Bone marrow (tissue), 2 donors: ENCODE data around the gene UBE2L5.
"Not testable (repeated sequence)": the region's sequence is repeated elsewhere in the genome, so short reads cannot be mapped to it uniquely, and the experiment has no call there.

Experiments
- DNase-seq, 2 donors: peaks; one replicate each; lab custom pipeline; 2025; lab: John Stamatoyannopoulos, UW

Gene UBE2L5

DNA sequence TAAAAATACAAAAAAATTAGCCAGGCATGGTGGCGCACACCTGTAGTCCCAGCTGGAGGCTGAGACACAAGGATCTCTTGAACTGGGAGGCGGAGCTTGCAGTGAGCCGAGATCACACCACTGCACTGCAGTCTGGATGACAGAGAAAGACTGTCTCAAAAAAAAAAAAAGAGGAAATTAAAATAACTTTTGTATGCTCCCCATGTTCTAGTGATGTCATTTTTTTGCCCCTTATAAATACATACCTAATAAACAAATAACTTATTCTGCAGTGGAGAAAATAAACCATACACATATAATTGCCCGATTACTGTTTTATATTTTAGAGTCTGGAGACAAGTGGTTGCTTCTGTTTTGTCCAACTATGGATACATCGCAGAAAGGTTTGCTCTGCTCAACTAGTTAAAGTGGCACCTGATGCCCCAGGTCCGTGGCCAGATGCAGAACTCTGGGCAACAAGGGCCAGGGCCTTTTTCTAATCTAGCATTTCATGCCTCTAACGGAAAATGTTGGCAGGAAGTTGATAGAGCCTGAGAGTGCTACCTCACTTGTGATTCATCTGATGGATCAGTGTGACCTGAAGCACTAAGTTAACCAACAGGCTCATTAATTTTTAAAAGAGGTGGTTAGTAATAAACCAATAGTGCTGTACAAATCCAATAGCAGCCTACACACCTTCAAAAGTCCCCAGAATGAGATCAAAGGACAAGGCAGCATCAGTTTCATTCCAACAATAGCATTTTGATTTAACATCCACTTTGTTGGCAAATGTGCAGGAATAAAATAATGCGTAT, 18.8 kb downstream of the UBE2L5 start:
- DNase-seq, result no peak

DNA sequence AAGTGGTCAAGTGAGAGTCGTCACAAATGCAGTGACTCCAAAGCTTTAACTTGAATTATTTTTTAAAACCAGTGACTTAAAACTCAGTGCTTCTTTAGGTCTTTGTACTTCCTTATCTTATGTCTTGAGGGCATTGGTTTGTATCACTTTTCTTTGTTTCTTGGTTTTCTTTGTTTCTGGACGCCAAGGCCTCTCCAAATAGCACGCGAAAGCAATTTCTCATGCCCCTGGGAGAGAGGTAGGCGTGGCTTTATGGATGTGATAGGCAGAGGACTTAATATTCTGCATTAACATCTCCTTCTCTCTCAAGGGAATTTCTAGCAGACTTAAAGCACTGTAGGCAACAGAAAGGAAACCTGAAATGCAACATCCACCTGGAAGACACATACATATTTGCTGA, 20.6 kb downstream of the UBE2L5 start:
- no peak for DNase-seq

DNA sequence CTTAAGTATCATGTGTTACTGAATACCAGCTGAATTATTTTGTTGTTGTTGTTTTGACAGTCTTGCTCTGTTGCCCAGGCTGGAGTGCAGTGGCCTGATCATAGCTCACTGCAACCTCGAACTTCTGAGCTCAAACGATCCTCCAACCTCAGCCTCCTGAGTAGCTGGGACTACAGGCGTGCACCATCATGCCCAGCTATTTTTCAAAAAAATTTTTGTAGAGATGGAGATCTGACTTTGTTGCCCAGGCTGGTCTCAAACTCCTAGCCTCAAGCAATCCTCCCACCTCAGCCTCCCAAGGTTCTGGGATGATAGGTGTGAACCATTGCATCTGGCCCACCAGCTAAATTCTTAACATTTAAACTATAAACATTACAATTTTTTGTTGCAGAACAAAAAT, 21.2 kb downstream of the UBE2L5 start:
- DNase-seq, result not testable (repeated sequence)

DNA sequence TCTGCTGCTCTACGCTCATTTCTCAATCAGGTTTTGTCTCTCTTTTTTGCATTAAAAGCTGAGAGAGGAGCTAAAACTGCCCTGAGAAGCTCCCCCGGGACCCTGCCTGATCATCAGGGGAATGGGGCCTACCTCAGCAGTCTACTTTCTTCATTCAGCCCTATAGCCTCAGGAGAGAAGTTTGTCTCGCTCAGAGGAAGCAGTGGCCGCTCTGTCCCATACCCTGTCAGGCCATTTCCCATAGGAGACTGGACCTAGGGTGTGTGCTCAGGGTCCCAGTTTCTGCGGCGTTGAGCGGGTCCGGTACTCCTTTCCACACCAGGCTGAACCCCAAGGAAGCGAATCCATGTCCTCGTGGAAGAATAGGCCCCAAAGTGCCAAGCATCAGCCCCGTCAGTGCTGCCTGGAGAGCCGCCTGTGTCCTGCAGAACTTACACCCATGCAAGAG, 21.7 kb downstream of the UBE2L5 start:
- no peak for DNase-seq

DNA sequence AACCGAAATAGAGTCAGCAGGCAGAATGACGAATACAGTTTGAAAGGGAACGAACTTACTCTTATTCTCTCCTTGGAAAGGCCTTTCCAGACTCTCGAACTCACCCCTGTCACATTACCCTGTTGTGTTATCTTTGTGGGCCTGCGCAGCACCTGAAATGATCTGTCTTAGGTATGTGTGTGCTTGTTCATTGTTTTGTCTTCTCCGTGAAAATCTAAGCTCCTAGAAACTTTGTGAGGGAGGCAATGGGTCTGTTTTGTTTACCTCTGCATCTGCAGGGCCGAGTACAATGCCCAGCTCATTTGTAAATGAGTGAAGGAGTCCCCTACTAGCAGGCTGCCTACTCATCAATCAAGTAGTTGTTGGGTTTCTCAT, 23.8 kb downstream of the UBE2L5 start:
- DNase-seq, result no peak

DNA sequence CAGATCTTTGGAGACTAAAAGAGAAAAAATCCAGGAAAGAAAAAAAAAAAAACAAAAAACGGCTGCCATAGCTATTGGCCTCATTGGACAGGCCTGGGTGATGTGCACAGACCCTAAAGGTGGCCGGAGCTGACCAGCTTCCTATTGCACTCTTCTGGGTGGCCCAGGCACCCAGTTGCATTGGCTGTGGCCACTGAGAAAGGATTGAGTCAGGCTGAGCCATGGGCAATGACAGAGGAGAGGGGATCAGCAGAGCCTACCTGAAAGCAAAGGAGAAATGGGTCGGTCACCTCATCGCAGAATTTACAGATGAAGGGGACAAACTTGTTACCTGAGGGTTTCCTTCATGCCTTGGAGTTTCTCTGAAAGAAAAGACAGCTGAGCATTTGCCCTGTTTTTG, 26.1 kb downstream of the UBE2L5 start:
- no peak for DNase-seq

DNA sequence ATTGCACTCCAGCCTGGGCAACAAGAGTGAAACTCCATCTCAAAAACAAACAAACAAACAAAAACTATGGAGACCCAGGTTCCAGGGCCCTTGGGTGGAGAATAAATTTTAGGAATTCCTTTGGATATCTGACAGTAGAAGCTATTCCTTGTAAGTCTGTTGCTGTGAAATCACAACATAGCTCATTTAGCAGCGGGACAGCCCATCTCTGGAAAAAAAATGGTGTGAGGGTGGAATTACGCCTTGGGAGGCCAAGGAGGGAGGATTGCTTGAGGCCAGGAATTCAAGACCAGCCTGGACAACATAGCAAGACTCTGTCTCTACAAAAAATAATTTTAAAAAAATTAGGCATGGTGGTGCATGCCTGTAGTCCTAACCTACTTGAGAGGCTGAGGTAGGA, 27.8 kb downstream of the UBE2L5 start:
- no peak for DNase-seq

DNA sequence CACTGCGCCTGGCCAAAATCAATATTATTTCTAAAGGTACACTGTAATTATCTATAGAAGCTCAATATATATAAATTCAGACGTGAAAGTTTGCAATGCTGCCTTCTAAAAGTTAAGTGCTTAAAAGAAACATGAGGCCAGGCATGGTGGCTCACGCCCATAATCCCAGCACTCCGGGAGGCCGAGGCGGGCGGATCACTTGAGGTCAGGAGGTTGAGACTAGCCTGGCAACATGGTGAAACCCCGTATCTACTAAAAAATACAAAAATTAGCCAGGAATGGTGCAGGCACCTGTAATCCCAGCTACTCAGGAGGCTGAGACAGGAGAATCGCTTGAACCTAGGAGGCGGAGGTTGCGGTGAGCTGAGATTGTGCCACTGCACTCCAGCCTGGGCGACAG, 29.2 kb downstream of the UBE2L5 start:
- DNase-seq, result not testable (repeated sequence)

DNA sequence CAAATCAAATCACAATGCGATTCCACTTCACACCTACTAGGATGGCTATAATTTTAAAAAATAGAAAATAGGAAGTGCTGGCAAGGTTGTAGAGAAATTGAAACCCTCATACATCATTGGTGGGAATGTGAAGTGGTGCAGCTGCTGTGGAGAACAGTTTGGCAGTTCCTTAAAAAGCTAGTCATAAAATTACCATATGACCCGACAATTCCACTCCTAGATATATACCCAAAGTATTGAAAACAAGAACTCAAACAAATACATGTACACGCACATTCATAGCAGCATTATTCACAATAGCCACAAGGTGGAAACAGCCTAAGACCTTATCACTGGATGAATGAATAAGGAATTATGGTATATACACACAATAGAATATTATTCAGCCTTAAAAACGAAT, 31.4 kb downstream of the UBE2L5 start:
- DNase-seq, result peak in 1 of 2 donors; percentile 53

DNA sequence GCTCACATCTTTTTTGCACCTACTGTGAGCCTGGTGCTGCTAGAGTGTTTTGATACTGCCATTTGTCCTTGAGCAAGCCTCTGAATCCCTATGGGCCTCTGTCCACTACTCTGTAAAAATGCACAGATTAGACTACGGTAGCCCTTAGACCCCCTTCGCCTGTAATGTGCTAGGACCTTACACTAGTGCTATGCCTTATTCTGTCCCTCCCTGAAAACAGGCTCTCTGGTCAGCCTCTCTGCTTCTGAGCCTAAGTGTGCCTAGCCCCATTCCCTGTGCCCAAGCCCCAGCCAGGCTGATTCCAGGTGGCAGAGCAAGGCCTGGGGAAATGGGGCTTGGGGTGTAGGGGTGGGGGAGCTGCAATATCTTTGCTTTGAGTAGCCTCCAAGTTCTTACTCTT, 32.7 kb downstream of the UBE2L5 start:
- DNase-seq, result no peak

DNA sequence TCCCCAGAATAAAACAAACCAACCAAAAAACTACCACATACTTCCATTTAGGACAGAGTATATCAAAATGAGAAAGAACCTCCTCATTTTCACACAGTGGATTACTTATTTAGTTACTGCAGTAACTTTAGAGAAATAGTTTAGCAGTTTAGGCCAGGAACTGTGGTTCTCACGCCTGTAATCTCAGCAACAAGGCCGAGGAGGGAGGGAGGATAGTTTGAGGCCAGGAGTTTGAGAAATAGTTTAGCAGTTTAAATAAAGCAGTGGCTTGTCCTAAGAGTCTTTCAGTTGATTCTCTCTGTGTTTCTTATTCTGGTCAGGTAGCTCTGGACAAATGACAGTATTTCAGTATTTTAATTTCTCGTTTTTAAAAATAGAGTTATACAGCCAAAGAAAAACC, 34.0 kb downstream of the UBE2L5 start:
- no peak for DNase-seq

DNA sequence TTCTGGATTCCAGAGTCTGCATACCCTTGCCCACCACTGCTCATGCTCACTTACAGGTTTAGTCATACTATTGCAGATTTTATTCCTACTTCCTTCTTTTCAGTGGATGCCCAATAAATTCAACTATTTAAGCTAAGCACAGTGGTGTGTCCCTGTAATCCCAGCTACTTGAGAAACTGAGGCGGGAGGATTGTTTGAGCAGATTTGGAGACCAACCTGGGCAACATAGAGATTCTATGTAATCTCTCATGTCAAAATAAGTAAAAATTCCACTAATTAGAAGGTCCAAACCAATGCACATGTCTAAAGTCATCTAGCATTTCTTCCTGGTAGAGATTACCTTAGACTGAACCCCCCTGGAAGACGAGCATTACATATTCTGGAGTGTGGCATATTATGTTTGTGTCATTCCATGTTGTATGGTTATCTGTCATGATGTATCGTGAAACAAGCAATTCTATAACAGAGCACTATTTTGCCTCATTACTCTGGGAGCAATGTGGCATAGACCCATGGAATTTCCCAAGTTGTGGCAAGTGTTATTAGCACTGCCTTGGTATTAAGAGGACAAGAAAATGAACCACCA, 35.1 kb downstream of the UBE2L5 start:
- no peak for DNase-seq

DNA sequence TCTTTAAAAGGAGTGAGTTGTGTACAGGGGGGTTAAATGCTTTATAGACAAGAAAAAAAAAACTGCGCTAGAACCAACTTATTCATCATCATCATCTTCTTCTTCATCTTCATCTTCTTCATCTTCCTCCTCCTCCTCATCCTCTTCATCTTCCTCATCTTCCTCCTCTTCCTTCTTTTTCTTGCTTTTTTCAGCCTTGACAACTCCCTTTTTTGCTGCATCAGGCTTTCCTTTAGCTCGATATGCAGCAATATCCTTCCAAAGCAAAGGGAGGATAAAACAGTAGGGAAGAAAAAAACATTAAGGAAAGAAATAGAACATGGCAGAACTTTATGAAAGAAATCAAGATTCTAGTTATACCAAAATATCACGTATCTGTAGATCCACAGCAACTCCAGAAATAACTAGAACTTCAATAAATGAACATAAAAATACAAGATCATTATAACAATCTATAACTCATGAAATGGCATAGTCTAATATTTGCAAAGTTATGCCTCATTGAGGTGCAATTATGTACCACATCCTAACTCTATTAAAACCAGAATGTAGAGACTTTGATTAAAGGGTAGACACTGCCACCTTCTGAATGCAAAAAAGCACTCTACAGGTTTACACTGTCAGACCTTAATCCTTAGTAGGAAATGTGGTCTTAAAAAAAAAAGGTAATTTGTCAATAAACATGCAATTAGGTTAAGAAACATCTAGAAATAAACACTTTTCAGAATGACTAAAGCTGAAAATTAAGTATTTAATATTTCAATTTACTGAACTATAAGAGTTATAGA, 39.2 kb downstream of the UBE2L5 start:
- peak in 1 of 2 donors; percentile 22 for DNase-seq

DNA sequence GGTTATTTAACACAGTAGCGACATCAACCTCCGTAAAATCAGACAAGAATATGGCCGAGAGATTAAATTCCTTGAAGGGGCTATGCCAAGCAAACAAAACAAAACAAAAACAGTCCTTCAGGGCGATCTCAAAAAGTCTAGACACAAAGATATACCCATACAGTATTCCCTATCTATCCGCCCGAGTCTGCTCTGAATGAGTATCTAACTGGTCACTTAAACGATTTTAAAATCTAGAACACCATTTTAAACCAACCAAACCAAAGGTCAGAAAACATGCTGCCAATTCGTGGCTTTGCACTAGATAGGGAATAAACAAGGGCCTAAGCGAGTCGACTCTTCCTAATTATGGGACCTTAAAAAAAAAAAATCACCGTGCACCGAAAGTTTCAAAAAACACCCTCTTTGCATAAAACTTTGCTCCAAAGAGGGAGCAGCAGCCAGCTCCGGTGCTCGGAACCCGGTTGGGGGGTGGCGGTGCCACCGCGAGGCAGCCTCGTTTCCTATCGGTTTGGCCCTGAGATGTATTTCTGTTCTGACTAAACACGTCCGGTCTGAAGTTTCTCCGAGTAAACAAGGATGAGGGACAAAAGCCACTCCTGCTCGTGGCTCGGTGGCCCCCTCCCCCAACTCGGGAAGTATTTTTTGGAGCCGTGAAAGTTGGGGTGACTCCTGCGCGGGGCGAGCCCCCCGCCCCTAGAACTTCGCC, 41.6 kb downstream of the UBE2L5 start:
- peak in 1 of 2 donors; percentile 73 for DNase-seq

DNA sequence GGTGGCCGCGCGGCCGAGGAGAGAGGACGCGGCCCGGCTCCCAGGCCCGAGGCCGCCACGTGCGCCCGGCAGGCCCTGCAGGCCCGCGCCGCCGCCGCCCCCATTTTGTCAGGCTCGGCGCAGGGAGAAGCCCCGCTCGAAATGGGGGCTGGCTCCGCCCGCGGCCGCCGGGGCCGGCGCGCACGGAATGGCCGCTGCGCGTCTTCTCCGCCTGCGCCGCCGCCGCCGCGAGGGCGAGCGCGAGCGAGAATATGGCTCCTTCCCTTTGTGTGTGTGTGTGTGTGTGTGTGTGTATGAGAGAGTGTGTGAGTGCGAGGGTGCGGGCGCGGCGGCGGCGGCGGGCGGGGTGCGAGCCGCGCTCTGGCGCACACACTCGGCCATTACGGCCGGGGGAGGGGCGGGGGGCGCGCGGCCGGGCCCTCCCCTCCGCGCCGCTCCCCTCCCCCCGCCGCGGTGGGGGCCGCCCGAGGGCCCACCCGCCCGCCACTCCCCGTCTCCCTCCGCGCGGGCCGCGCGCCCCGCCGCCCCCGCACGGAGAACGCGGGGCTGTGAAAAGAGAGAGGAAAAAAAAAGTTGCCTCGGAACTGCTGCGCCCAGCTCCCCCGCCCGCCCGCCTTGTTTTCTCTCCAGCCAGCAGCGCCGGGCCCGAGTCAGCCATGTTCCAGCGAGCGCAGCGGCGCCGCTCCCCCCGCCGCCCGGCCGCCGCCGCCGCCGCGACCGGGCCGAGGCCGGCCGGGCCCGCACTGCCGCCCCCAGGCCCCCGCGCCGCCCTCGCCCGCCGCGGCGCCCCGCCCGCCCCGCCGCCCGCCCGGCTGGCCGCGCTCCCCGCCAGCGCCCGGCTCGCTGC, 42.4 kb downstream of the UBE2L5 start:
- peak; percentile 67 to 79 for DNase-seq

DNA sequence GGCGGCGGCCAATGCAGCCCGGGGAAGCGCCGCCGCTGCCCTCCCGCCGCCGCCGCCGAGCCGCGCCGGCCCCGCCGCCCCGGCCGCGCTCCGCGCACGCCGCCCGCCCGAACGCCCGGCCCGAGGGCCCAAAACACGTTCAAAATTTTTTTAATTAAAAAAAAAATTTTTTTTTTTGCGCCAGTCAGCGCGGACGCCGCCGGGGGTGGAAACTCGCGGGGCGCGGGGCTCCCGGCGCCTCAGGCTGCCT, 43.0 kb downstream of the UBE2L5 start:
- DNase-seq, result no peak

DNA sequence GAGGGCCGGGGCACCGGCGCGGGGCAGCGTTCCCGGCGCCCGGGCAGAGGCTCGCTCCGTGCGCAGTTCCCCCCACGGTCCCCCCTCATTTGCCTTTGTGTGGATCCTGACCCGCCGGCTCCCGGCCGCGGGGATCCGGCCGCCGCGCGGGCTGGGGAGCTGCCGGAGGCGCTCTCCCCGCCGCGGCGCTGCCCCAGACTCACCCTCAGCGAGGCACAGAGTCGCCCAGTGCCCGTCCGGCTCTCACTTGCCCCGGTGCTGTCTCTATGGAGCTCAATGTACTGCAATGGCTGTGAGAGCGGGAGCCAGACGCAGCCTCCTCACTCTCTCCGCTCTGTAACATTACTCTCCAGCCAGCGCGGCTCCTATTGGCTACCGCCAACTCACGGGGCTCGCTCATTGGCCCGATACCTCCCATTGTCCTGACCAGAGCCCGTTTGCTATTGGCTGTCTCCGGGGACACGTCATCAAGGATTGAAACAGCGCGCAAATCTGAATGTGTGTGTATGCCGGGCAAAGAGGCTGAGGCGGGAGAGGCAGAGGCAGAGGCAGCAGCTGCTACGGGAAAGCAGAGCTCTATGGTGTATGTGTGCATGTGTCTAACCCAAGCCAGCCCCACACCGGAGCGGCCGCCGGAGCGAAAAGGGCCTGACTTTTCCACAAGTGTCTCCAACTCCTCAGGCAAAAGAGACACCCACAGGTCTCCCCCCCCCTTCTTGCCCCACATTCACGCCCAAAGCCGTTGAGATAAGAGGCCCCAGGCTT, 43.5 kb downstream of the UBE2L5 start, which contains the start of gene HMGB1:
HMGB1 (minus strand) TSS at position 344 of the 765 bp plus-strand sequence. CDS start 2,256 bp downstream, outside the sequence.
- DNase-seq, result peak; percentile 81 to 97

DNA sequence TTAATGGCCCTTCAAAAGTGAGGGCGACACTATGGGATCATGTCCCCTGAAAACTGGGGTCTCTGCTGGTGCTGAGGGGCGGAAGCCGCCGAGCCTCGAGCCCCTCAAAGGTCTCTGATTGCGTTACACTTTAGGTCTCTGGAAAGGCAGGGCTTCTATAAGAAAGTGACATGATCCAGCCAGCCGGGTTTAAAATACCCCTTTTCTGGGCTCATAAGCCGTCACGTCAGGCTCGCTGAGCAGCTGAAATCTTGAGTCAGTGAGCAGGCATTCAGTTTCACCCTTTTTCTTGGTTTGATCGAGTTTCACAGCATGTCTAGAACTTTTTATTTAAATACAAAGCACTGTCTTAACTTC, 44.0 kb downstream of the UBE2L5 start:
- no peak for DNase-seq

DNA sequence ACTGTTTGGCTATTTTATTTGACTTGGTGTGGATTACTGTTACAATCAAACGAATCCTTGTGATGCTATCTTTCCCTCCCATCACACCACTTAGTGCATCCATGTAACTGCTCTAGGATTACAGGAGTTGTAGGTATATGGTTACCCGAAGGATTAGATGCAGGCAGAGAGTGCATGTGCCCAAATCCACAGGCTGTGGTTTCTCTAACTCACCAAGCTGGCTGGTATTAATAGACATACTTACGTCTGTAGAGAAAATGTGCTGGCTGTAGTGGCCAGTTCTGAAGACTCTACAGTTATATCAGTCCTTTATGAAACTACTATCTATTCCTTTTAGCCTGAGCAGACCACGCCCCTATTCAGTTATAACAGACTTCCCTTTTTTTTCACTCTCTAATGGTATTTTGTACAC, 44.6 kb downstream of the UBE2L5 start:
- peak in 1 of 2 donors; percentile 74 for DNase-seq

DNA sequence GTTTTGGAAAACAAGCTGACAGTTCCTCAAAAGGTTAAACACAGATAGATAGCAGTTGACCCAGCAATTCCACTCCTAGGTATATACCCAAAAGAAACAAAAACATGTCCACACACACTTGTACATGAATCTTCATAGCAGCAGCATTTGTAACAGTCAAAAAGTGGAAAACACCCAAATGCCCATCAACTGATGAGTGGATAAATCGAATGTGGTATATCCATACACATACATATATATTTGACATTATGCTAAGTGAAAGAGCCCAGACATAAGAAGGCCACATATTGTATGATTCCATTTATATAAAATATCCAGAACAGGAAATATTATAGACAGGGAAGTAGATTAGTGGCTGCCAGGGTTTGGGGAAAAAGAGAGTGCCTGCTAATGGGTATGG, 51.4 kb downstream of the UBE2L5 start:
- no peak for DNase-seq
